ENCODE results near the gene HPSE2.
"Not testable (repeated sequence)": the region's sequence is repeated elsewhere in the genome, so short reads cannot be mapped to it uniquely, and the experiment has no call there.

Gene HPSE2

DNA sequence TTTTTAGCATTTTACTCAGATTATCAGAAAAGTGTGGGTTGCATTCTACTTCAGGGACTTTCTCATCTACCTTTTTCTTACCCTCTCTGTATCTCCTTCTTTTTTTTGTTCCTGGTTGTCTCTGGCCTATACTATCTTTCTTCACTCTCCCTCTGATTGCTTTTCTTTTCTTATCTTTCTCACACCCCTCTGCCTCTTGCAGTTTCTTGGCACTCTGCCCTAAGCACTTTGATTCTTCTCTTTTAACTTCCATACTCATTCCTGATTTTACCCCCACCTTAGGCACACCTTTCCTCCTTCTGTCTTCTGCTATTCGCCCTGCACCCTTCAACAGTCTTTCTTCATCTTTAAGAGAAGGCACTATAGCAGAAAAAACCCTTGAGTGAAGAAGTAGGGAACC, 696.1 kb downstream of the HPSE2 start:
- DNase-seq = no peak

DNA sequence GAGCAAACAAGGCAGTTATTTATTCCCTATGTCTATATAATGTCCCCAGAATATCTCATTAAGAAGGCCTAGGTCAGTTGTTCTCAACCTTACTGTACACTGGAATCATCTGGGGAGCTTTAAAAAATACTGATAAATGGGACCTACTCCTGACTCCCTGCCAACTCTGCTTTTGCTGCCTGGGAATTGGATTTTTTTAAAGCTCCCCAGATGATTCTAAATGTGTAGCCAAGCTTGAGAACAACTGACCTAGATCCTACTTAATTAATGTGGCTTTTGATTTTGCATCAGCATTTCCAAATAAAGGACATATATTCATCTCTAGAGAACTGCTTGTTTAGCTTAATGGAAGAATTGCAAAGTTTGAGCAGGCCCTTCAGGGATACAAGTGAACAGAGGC, 697.2 kb downstream of the HPSE2 start:
- DNase-seq = no peak

DNA sequence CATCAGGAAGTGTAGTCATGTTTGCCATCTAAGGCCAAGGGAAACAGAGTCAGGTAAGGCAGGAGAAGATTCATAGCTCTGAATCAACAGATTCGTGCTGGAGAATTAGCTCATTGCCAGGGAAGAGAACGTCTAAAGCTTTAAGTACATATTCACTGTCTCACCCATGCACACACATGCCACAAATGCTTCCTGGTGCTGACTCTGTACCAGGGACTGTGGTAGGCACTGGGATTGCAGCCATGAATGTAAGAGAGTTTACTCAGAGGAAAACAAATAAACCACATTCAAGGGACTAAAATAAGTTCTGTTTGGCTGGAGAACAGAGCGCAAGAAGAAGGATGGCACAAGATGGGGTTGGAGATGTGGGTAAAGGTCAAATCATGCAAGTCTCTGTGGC, 699.1 kb downstream of the HPSE2 start:
- no peak for DNase-seq

DNA sequence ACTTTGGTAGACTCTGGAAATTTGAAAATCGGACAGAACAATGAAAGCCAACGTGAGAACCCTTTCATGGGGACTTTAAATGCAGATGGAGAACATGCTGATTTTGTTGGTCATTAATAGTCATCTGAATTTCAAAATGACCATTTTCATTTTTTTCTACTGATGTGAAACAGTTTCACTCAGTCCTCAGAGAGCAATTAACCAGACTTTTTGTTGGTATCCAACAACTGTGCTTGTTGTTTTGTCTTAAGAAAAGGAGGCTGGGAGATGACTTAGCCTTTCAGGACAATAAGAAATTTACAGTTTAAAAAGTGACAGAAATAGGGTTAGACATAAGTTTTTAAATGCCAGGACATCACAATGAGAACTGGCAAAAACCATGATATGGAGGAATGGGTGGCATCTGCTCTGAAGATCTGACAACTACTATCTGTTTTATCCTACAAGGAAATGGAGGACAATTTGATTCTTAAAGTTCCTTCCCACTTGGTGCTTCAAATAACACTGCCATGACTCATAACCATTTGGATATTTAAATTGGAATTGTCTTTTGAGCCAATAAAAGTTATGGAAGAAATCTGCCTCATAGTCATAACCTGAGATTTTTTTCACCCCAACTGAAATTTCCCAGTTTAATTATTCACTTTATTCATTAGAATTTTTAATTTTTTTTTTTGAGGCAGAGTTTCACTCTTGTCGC, 701.8 kb downstream of the HPSE2 start:
- no peak for DNase-seq

DNA sequence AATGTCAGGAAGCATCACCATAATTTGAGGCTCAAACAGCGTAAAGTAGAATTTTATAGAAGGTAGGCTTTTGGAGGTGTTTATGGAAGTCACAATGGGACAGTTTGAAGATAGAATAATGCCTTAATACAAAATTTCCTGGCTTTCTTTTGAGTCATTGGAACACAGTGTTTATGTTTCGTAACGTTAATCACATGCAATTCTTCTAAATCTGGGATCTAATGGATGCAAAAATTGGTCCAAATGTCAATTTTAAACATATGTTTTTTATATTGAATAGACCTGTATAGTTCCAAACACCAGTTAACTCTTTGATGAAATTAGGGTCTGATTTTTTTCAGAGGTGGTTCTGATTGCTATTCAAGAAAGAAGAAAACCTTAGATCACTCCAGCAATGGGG, 702.4 kb downstream of the HPSE2 start:
- DNase-seq = no peak

DNA sequence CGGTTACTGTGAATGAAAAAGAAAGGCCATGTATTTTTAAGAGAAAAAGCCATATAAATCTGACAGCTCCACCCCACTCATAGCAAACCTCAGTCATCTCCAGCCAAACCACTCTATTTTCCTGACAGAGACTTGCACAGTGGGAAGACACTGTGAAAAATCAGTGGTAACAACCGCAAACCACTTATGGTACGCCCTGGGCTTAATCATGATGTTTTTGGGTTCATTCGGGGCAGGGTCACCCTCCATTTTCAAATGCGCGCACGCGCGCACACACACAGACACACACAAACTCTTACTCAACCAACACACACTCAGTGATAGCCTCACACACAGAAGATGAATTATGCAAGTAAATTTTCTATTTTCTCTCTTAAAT, 706.9 kb downstream of the HPSE2 start:
- no peak for DNase-seq

DNA sequence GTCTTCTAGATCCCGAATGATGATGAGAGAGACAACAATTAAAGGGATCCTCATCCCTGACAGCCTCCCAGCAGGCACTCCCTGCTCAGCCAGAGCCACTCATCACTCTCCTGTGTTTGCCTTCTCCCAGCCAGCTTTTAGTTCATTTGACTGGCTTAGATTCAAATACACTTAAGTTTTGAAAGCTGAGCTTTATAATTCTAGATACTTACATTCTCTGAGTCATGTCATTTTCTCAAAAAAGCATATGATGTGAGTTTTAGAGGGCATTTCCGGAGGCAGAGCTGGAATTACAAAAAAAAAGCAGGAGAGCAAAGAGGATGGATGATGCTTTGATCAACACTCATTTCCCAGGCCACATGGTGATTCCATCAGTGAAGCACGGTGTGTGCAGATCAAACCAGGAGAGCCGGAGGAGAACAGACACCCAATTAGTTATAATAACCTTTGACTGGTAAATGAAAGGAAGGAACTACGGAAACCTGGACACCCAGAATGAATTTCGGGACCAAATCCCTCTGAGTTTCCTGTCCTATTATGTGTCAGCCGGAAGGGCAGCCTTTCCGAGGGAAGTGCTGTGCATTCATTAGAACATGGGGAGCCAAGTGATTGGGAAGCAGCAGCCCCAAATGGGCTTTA, 707.4 kb downstream of the HPSE2 start:
- no peak for DNase-seq

DNA sequence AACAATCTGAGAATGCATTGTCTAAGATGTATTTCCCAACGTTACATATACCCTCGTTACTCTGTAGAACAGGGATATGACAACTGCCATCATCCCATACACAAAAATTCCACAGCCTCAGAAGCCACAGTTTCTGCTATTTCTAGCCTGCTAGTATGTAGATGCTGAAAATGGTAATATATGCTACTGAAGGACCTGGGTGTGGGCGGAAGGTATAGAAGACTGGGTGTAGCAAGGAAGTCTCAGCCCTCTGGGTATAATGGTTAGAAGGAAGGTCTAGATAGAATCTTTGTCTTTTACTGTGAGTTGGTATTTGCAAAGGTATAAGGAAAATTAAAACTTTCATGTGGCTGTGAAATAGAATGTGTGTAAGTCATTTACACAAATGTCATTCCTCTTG, 709.7 kb downstream of the HPSE2 start:
- DNase-seq = no peak

DNA sequence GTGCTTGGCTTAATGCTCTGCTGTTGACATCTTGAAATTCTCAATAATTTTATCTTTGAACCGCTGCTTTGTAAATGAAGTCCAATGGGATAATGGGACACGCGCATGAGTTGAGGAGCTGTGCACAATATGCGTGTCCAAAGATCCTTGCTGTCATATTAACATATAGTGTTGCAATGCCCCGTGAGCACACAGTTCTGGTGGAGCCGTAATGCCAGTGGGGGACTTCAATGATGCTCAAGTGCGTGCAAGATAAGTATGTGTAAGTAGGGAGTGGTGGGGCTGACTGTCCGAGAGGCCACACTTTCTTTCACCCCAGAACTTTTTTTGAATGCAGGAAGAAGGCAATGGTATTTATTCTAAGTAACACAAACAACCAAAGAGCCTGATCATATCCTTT, 711.5 kb downstream of the HPSE2 start:
- DNase-seq = no peak

DNA sequence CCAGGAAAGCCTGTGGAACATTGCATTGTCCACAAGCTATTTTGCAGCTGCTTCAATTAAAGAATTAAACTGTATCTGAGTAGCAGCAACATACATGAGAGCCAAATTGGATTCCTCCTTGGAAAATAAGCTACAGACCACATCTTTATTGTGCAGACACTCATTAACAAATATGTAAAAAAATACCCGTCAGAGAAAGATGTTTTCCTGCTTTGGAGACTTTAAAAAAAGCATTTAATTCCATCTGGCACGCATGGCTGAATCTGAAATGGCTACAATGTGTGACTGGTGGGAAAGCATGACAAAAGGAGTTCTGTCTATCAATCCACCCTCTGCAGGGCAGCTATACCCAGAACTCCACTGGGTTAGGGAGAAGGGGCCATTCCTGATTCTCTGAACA, 715.8 kb downstream of the HPSE2 start:
- DNase-seq = no peak

DNA sequence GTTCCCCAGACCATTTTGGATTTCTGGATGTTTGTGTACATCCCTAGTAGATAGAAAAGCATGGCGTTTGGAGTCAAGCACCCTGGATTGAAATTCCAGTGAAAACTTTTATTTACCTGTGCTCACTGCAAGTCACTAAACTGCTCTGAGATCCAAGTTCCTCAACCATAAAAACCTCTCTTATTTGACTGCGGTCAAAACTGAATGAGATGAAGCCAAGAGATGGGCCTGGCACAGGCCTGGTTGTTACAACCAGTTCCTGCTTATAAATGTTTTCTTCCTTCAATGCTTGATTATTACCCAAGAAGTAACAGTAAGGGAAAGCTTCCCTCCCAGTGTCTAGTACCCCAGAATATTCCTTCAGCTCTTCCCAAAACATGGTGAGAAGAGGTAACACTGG, 718.0 kb downstream of the HPSE2 start:
- no peak for DNase-seq

DNA sequence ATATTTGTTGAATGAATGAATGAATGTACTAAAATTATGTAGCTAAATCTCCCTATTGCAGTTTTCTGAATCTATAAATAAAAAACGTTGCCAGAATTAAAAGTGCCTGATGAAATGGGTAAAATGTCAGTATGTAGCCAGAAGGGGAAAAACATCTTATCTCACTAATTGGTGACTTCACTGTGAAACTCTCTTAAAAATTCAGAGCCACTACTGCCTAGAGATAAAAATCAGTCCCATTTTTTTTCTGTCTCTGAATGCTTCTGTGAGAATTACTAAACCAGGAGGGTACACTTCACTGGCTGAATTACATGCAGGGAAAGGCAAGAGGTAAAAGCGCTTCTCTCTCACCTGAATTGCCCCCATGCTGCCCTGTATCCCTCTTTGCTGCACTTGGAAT, 719.3 kb downstream of the HPSE2 start:
- no peak for DNase-seq

DNA sequence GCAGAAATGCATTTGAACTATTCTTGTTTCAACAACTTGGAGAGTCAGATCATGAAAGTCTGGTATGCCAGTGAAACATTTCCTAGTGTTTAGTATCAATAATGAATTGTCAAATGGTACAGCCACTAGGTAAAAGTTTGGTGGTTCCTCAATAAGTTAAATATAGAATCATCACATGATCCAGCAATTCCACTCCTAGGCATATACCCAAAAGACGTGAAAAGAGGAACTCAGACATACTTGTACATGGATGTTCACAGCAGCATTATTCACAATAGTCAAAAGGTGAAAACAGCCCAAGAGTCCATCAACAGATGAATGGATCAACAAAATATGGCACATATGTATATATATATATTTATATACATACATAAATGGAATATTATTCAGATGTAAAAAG, 721.9 kb downstream of the HPSE2 start:
- DNase-seq = no peak

DNA sequence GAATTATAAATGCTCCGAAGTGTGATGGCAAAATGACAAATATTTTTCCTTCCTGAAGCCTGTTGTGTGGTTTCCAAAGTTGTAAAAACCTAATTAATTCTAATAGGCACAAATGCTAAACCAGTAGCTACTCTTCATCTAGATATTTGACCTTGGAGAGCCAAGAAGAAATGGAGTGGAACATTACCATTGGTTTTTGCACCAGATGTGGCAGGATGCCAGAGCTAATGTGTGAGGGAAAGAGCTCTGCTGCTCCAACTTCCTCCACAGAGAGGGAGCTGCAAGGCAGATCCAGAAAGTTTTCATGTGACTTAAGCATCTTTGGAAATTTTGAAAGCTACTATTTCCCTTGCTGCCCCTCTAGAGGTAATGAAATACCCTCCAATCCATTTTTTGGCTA, 723.8 kb downstream of the HPSE2 start:
- DNase-seq = peak; percentile 58

DNA sequence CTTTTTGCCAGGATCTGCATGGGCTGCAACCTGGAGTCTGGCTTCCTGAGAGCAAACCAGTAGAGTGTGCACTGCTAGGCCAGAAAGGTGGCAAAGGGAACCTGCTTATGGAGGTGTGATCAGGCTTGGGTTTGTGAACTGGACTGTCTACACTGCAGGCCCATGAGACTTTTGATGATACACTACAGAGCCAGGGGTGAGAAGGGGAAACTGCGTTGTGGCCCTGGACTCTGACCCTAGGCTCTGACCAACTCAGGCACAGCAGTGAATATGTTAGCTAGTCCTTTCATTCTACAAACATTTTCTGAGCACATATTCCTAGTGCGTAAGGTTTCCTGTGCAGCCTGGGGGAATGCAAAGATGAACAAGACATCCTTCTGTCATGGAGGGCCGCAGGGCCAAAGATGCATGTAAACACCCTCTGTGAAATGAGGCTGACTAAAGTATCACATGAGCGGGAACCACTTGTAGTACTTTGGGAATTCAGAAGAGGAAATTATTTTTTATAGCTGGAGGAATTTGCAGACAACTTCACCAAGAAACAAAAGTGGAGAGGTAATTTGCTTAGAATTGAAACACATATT, 725.1 kb downstream of the HPSE2 start:
- no peak for DNase-seq

DNA sequence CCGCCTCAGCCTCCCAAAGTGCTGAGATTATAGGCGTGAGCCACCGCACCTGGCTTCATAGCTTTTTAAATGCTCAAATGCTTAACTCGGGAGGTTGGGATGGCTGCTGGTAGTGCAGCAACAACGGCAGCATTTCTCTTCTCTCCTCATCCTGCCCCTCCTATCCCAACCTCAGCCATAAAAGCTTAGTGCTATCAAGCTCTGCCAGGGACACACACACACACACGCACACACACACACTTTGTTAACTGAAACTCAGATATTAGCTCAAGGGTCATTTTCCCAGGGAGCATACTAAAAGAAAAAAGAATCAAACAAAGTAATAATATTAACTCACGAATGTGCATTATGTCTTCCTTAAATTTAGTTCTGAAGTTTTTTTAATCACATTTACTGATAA, 725.9 kb downstream of the HPSE2 start:
- DNase-seq = no peak

DNA sequence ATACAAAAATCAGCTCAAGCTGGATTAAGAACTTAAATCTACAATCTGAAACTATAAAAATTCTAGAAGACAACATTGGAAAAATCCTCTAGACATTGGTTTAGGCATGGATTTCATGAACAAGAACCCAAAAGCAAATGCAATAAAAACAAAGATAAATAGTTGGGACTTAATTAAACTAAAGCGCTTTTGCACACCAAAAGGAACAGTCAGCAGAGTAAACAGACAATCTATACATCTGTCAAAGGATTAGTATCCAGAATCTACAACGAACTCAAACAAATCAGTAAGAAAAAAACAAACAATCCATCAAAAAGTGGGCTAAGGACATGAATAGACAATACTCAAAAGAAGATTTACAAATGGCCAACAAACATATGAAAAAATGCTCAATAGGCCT, 733.1 kb downstream of the HPSE2 start:
- DNase-seq = not testable (repeated sequence)

DNA sequence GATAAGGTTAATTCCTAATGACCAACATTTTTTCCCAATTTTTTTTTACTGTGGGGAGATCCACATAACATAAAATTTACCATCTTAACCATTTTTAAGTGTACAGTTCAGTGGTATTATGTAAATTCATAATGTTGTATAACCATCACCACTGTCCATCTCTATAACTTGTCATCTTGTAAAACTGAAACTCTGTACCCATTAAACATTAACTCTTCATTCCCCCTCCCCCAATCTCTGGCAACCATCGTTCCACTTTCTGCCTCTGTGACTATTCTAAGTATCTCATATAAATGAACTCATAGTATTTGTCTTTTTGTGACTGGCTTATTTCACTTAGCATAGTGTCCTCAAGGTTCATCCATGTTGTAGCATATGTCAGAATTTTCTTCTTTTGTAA, 742.9 kb downstream of the HPSE2 start:
- no peak for DNase-seq

DNA sequence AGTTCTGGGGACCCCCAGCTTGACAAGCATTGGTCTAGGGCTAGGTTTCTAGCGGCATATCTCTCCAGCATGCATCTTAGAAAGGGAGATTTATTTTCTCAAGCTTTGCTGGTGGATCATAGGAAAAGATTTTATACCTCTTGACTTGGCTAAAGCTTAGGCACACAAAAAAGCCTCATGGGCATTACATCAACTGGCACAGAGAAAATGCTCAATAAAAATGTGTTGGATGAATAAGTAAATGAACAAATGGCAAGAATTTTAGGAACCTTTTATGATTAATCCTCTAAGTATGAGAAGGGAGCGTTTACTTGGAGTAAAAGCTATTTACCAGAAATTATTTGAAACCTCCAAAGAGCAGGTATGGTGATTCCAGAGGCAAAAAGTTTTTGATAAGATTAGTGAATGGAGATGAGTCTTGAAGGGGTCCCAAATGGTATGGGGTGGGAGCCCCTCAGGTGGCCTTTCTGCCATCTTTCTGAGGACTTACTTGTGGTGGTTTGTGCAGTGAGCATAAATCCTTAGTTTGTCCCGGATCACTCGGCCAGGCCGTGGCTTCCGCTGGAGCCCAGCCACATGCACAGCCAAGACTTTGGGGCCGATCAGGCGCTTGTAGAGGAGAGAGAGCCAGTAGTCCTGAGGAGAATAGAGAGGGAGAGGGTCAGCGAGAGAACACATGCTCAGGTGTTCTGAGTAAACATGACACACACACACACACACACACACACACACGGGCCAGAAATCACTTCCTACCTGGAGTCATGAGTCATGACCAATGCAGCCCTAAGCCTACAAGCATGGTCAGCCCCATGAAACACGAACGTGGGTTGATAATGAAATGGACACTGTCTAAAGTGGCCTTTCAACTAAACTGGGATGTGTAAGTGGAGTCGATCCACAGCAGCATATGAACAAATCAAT, 745.8 kb downstream of the HPSE2 start:
- DNase-seq = no peak

DNA sequence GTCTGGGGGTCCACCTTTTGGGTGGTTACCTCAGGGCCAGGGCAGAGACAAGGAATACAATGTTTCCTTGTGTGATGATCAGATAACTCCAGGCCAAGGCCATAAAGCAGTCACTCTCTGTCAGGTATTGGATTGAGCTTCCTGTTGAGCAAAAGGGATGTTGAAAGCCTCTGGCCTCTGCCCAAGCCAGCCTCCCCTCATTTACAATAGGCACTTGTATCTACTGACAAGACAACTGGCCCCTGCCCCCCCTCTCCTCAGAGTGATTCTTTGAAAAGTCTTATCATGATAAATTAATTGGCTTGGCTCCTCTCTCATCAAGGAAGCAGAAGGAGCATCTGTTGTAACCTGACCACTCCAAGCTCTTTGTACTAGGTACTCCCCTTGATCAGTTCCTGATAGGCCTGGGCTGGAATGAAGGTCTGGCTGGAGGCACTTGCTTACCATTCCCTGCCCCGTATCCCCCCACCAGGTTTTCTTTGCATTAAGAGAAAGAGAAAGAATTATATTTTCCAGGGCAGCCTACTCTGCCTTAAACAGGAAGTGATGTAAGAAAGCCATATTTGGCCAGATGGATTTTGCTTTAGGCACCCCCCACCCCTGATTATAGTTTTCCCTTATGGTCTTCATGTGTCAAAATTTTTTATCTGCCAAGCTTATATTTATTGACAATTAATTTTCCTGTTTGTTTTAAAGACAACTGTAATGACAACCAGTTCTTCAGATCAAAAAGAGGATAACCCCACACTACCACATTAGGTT, 746.8 kb downstream of the HPSE2 start:
- no peak for DNase-seq

DNA sequence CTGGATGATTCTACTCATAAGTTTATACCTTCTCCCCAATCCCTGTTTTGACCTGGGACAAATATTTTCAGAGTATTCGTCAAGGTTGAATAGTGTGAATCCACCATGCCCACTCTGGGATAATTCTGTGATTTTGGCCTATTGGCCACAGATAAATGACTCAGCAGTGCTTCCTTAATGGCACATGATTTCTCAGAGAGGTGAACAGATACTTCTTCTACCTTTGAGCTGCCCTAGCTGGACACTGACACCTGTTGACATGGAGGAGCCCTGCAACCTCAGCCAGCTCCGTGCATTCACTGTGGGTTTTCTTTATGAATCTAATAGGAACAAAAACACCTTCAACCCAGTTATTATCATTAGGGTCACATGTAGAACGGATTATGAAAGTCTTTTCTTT, 748.0 kb downstream of the HPSE2 start:
- no peak for DNase-seq

DNA sequence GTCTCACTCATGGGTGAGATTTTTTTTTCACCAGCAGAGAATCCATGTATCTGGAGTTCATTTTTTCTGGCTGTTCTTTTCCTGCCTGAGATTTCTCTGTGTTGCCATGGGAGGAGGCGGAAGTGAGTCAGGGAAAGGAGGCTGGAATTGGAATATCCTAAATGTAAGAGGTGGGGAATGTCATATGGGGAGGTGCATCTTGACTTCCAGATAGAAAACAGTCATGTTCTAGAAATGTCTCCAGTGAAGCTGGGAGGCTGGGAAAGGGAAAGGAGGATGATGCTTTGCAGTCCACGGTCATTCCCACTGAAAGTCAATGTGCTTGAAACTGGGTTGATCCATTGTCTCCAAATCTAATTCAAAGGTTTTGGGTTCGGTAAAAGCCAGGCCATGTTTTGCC, 749.2 kb downstream of the HPSE2 start:
- no peak for DNase-seq

DNA sequence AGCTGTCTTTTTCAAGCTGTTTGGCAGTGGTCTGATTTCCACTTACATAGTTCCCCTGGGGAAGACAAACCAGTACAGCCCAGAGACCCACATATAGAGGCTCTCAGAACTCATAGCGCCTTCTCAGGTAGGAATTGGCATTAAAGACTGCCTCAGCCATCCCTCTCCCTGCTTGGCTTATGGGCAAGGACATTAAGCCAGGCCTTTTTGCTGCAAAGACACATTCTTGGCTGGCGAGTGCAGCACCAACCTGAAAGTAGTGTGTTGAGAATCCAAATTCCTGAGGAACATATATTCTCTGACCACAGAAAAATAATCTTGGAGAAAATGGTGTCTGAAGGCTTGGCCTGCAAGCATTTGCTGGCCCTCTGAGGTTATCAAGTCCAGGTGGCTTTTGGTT, 749.7 kb downstream of the HPSE2 start:
- DNase-seq = no peak
